ENCODE data around the gene SH3RF3. TPM values are rescaled to one million over a fixed set of nuclear protein-coding genes. Genes with fewer than 3 reads are reported as not detected.

SH3RF3 gene
- total RNA-seq, 1 donor from 2014 or later: 59.5 TPM

DNA sequence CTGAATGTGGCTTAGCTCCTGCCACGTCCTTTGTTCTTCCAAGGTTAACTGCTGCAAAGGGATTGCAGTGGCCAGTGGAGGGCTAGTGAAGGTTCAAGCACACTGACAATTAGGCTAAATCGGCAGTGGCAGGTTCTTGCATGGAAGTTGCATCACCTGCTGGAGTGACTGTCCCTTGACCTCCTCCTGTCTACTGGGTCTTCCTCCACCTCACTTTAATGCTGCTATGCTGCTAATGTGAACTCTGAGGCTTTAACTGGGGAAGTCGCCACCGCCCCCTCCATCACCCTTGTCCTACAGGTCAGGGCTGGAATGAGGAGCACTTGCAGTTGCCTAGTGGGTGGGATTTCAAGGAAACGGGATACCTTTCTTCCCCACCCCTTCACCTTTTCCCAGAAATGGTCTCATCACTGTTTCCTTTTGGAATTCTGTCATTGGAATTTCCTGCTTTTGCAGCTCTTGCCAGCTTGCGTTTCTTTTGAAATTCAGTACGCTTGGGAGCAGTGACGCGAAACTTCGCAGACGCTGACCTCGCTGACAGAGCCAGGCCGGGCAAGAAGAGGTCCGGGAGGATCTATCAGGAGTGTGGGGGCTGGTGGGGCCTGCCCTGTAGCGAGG, 150.3 kb downstream of the SH3RF3 start:
- Mint-ChIP-seq H3K4me3 (ENCODE audit: unreplicated experiment) (peak overlapping the region; percentile 54), H3K36me3 (ENCODE audit: low read depth) (no peaks in the 10 kb centered on the region), H3K27me3 (ENCODE audit: low read depth) (no peaks in the 10 kb centered on the region), H3K9me3 (ENCODE audit: low read depth) (no peaks in the 10 kb centered on the region), H3K27ac (ENCODE audit: unreplicated experiment) (peak overlapping the region; percentile 97), H3K4me1 (ENCODE audit: low read depth) (peaks cover 81% of the 10 kb centered on the region)
- TF ChIP-seq, protein P1, sequence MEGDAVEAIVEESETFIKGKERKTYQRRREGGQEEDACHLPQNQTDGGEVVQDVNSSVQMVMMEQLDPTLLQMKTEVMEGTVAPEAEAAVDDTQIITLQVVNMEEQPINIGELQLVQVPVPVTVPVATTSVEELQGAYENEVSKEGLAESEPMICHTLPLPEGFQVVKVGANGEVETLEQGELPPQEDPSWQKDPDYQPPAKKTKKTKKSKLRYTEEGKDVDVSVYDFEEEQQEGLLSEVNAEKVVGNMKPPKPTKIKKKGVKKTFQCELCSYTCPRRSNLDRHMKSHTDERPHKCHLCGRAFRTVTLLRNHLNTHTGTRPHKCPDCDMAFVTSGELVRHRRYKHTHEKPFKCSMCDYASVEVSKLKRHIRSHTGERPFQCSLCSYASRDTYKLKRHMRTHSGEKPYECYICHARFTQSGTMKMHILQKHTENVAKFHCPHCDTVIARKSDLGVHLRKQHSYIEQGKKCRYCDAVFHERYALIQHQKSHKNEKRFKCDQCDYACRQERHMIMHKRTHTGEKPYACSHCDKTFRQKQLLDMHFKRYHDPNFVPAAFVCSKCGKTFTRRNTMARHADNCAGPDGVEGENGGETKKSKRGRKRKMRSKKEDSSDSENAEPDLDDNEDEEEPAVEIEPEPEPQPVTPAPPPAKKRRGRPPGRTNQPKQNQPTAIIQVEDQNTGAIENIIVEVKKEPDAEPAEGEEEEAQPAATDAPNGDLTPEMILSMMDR (IDR thresholded peaks at IDR 0.05): no peak
- DNase-seq (ENCODE audit: low spot score): no peak

DNA sequence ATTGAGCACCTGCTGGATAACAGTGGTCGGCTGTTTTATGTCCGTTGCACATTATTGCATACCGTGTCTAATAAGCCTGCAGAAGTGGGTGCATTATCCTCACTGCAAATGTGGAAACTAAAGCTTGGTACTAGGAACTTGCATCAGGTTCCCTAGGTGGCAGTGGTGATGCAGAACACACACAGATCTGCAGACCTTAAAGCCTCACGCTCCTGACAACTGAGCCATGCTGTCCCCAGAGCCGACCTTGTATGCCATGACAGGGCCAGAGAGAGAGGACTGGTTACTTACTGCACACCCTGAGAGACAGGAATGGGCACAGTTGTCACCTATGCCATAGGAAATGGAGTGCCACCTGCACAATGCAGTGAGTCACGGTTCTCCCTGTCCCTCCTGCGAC, 151.8 kb downstream of the SH3RF3 start:
- peaks cover 83% of the 10 kb centered on the region for H3K4me1 Mint-ChIP-seq (ENCODE audit: low read depth)
- no peaks in the 10 kb centered on the region for H3K27me3 Mint-ChIP-seq (ENCODE audit: low read depth)
- no peak for DNase-seq (ENCODE audit: low spot score)
- H3K27ac Mint-ChIP-seq (ENCODE audit: unreplicated experiment): no peak overlapping the region
- TF ChIP-seq, protein P1 (IDR thresholded peaks at IDR 0.05): peak; percentile 38
- no peak overlapping the region for H3K4me3 Mint-ChIP-seq (ENCODE audit: unreplicated experiment)
- no peaks in the 10 kb centered on the region for H3K36me3 Mint-ChIP-seq (ENCODE audit: low read depth)
- H3K9me3 Mint-ChIP-seq (ENCODE audit: low read depth): no peaks in the 10 kb centered on the region

DNA sequence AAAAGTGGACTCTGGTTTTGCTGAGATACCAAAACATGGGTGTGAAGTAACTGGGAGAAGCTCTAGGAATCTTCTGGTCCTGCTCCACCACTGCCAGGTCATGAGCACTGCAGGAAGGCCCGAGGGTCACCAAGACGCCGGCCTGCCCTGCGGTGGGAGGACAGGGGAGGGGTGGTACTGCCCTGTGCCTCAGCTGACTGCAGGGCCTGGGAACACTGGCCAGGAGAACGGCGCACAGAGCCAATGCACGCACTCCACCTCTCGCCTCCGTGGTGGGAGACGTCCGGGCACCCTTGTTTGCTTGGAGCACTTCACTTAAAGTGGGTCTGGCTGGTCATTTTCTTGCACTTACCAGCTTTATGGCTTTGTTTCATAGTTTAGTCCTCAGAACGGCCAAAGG, 153.4 kb downstream of the SH3RF3 start:
- no peak for DNase-seq (ENCODE audit: low spot score)
- Mint-ChIP-seq H3K4me1 (ENCODE audit: low read depth) (peaks cover 89% of the 10 kb centered on the region), H3K27me3 (ENCODE audit: low read depth) (no peaks in the 10 kb centered on the region), H3K9me3 (ENCODE audit: low read depth) (no peaks in the 10 kb centered on the region), H3K36me3 (ENCODE audit: low read depth) (no peaks in the 10 kb centered on the region), H3K27ac (ENCODE audit: unreplicated experiment) (no peak overlapping the region), H3K4me3 (ENCODE audit: unreplicated experiment) (no peak overlapping the region)
- TF ChIP-seq, protein P1 (IDR thresholded peaks at IDR 0.05): no peak

DNA sequence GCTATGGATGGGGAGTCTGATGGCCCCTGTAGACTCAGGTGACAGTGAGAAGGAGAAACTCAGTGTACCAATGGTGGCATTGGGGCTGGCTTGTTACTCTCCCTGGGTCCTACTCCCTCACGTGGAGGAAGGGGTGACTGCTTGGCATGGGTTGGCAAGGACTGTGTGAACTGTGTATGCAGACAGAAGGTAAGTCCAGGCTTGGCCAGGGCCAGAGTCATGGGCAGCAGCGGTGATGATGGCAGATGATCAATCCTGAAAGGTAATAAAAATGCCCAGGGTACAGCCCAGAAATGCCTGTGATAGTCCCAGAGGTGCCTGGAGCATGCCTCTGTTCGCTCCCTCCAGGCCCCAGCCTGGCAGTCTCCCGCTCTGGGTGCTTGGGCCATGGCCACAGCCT, 153.9 kb downstream of the SH3RF3 start:
- Mint-ChIP-seq H3K4me3 (ENCODE audit: unreplicated experiment) (no peak overlapping the region), H3K9me3 (ENCODE audit: low read depth) (no peaks in the 10 kb centered on the region), H3K27ac (ENCODE audit: unreplicated experiment) (peak overlapping the region; percentile 8), H3K27me3 (ENCODE audit: low read depth) (no peaks in the 10 kb centered on the region), H3K36me3 (ENCODE audit: low read depth) (no peaks in the 10 kb centered on the region), H3K4me1 (ENCODE audit: low read depth) (peaks cover 91% of the 10 kb centered on the region)
- TF ChIP-seq, protein P1 (IDR thresholded peaks at IDR 0.05): no peak
- DNase-seq (ENCODE audit: low spot score): no peak

DNA sequence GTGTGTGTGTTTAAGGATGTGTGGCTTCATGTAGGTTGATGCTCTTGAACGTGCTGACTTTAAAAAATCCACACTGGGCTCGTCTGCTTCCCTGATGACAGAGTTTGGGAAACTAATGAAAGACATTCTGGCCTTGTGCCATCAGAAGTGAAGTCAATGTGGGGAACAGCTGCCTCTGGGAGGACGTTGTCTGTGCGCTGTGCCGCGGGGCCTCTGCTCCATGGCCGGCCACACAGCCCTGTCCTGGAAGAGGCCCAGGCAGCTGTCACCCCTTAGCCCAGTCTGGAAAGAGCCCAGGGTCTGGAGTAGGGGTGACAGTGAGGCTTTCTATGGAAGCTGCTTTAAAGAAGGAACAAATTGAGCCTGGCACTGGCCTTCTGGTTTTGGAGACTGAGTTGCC, 155.8 kb downstream of the SH3RF3 start:
- Mint-ChIP-seq H3K27me3 (ENCODE audit: low read depth) (no peaks in the 10 kb centered on the region), H3K4me3 (ENCODE audit: unreplicated experiment) (no peak overlapping the region), H3K36me3 (ENCODE audit: low read depth) (no peaks in the 10 kb centered on the region), H3K4me1 (ENCODE audit: low read depth) (peaks cover 96% of the 10 kb centered on the region), H3K27ac (ENCODE audit: unreplicated experiment) (peak overlapping the region; percentile 94), H3K9me3 (ENCODE audit: low read depth) (no peaks in the 10 kb centered on the region)
- TF ChIP-seq, protein P1 (IDR thresholded peaks at IDR 0.05): no peak
- no peak for DNase-seq (ENCODE audit: low spot score)

Measured in chondrocyte (in vitro differentiated cells).